Suprapubic skin (tissue), 4 donors: ENCODE data around the gene MREG. TPM values are rescaled to one million over a fixed set of nuclear protein-coding genes. Genes with fewer than 3 reads are reported as not detected.

Experiments used
- DNase-seq, 2 donors: peaks; one replicate each; pipeline ENCODE4 v3.0.0-alpha.2; 2019; ENCODE audit warnings: low spot score in 2 of 2
- H3K27ac ChIP-seq: fragments of 200-600 bp; sonication (generic); one replicate; pipeline ENCODE4 v1.5.1; 2019
- H3K27me3 ChIP-seq: fragments of 200-600 bp; sonication (generic); one replicate; pipeline ENCODE4 v1.5.1; 2019
- H3K36me3 ChIP-seq: fragments of 200-600 bp; sonication (generic); one replicate; pipeline ENCODE4 v1.5.1; 2019
- H3K4me1 ChIP-seq: fragments of 200-600 bp; sonication (generic); one replicate; pipeline ENCODE4 v1.5.1; 2019
- H3K4me3 ChIP-seq: fragments of 200-600 bp; sonication (generic); one replicate; pipeline ENCODE4 v1.5.1; 2019; ENCODE audit warnings: mild to moderate bottlenecking
- H3K9me3 ChIP-seq: fragments of 200-600 bp; sonication (generic); one replicate; pipeline ENCODE4 v1.5.1; 2019
- CTCF ChIP-seq, 2 donors: fragments of 200-600 bp in 1 of 2; fragments of 450-650 bp in 1 of 2; sonication (generic) in 1 of 2; IDR thresholded peaks; one replicate each; pipeline ENCODE4 v1.5.1; 2016 to 2019; ENCODE audit warnings: antibody characterized with exemption in 2 of 2, mild to moderate bottlenecking in 1 of 2, moderate library complexity in 1 of 2
- EP300 ChIP-seq: sonication (generic); formaldehyde crosslinking; IDR thresholded peaks from one replicate; pipeline ENCODE4 v1.6.1; 2017; ENCODE audit warnings: antibody characterized with exemption
- POLR2A ChIP-seq, 2 donors: fragments of 450-650 bp; IDR thresholded peaks; one replicate each; pipeline ENCODE4 v1.6.1; 2017; ENCODE audit warnings: antibody characterized with exemption in 2 of 2, mild to moderate bottlenecking in 2 of 2, moderate library complexity in 2 of 2
- POLR2AphosphoS5 ChIP-seq, 3 donors: sonication (generic); formaldehyde crosslinking; IDR thresholded peaks; one replicate each; pipeline ENCODE4 v1.6.1; 2017; ENCODE audit warnings: antibody characterized with exemption in 3 of 3
- WGBS: methylation state at CpG from one replicate; pipeline ENCODE4 v1.1.5; 2018; 5-methylcytosine and 5-hydroxymethylcytosine counted together
- total RNA-seq, 4 donors: library from RNA; depleted of rRNA; stranded (reverse); fragments of >200 nt; gene quantifications; one replicate each; pipeline ENCODE4 v1.1.0, GENCODE V29; 2016

Gene MREG
- total RNA-seq, 4 donors from 2014 or later: 26.1 to 37.3 (median 29.7) TPM

- Histone ChIP-seq H3K27me3 (no peaks in the 10 kb centered on the region), H3K4me3 (no peak overlapping the region), H3K36me3 (no peaks in the 10 kb centered on the region), H3K27ac (no peak overlapping the region), H3K9me3 (no peaks in the 10 kb centered on the region), H3K4me1 (peaks cover 35% of the 10 kb centered on the region)
- DNase-seq: no peak
- 94% methylated on average over 5 of the region's 5 CpGs for WGBS
- TF ChIP-seq EP300 (no peak), POLR2AphosphoS5 (IDR thresholded peaks at IDR 0.05) (no peak), POLR2A (IDR thresholded peaks at IDR 0.05) (no peak), CTCF (IDR thresholded peaks at IDR 0.05) (no peak)
Observed at GRCh38 chr2:215970425-215970824, 42.9 kb downstream of the MREG start.

- no peak for DNase-seq
- TF ChIP-seq CTCF (IDR thresholded peaks at IDR 0.05) (no peak), EP300 (no peak), POLR2AphosphoS5 (IDR thresholded peaks at IDR 0.05) (no peak), POLR2A (IDR thresholded peaks at IDR 0.05) (no peak)
- H3K4me1 ChIP-seq: peaks cover 29% of the 10 kb centered on the region
- H3K27me3 ChIP-seq: no peaks in the 10 kb centered on the region
- H3K4me3 ChIP-seq: no peak overlapping the region
- WGBS: 90% methylated on average over 6 of the region's 6 CpGs
- no peaks in the 10 kb centered on the region for H3K36me3 ChIP-seq
- no peaks in the 10 kb centered on the region for H3K9me3 ChIP-seq
- H3K27ac ChIP-seq: no peak overlapping the region
Observed at GRCh38 chr2:215969131-215969841, 44.1 kb downstream of the MREG start.

GRCh38 chr2:215968499-215968898, 44.9 kb downstream of the MREG start:
- H3K9me3 ChIP-seq: no peaks in the 10 kb centered on the region
- peaks cover 22% of the 10 kb centered on the region for H3K4me1 ChIP-seq
- no peak overlapping the region for H3K27ac ChIP-seq
- H3K36me3 ChIP-seq: no peaks in the 10 kb centered on the region
- H3K27me3 ChIP-seq: no peaks in the 10 kb centered on the region
- no peak overlapping the region for H3K4me3 ChIP-seq
- TF ChIP-seq POLR2AphosphoS5 (IDR thresholded peaks at IDR 0.05) (no peak), EP300 (no peak), CTCF (IDR thresholded peaks at IDR 0.05) (no peak), POLR2A (IDR thresholded peaks at IDR 0.05) (no peak)
- DNase-seq: no peak
- 74% methylated on average over 3 of the region's 3 CpGs for WGBS

- Histone ChIP-seq H3K4me1 (peaks cover 19% of the 10 kb centered on the region), H3K9me3 (no peaks in the 10 kb centered on the region), H3K27ac (no peak overlapping the region), H3K27me3 (no peaks in the 10 kb centered on the region), H3K4me3 (no peak overlapping the region), H3K36me3 (no peaks in the 10 kb centered on the region)
- DNase-seq: no peak
- 81% methylated on average over 3 of the region's 3 CpGs for WGBS
- TF ChIP-seq POLR2A (IDR thresholded peaks at IDR 0.05): no peak
- TF ChIP-seq CTCF (IDR thresholded peaks at IDR 0.05): no peak
- TF ChIP-seq POLR2AphosphoS5 (IDR thresholded peaks at IDR 0.05): no peak
Observed at GRCh38 chr2:215967590-215968378, 45.6 kb downstream of the MREG start.

- no peak for DNase-seq
- H3K27me3 ChIP-seq: no peaks in the 10 kb centered on the region
- peaks cover 19% of the 10 kb centered on the region for H3K4me1 ChIP-seq
- TF ChIP-seq POLR2A (IDR thresholded peaks at IDR 0.05): no peak
- 44% methylated on average over 3 of the region's 3 CpGs for WGBS
- H3K9me3 ChIP-seq: no peaks in the 10 kb centered on the region
- H3K36me3 ChIP-seq: no peaks in the 10 kb centered on the region
- no peak overlapping the region for H3K4me3 ChIP-seq
- no peak overlapping the region for H3K27ac ChIP-seq
Observed at GRCh38 chr2:215966951-215967350, 46.4 kb downstream of the MREG start.
